SW480 (cell line): ENCODE measurements around the gene AGXT.

ENCODE experiments used
- DNase-seq: peaks from one replicate; pipeline ENCODE4 v3.0.0-alpha.2; 2016; ENCODE audit warnings: low spot score

The AGXT gene

DNA sequence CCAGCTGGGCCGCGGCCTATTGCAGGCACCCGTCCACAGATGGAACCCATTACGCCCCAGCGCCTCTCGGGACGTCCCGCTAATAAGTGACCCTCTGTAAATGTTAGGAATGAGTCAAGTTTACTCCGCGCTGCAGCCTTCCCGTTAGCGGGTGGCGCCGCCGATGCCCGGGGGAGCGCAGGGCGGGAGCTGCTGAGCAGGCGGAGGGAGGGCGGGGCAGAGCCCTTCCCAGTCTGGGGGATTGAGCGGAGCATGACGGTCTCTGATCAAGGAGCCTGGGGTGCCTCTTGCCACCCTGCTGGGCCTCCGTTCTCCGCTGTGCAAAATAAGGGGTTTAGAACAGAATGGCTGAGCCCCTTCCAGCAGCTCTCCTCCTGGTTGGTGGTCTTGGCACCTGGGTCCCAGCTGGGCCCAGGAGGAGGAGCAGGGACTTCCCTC is 48.0 kb downstream of the AGXT start:
- DNase-seq, result peak; percentile 38

DNA sequence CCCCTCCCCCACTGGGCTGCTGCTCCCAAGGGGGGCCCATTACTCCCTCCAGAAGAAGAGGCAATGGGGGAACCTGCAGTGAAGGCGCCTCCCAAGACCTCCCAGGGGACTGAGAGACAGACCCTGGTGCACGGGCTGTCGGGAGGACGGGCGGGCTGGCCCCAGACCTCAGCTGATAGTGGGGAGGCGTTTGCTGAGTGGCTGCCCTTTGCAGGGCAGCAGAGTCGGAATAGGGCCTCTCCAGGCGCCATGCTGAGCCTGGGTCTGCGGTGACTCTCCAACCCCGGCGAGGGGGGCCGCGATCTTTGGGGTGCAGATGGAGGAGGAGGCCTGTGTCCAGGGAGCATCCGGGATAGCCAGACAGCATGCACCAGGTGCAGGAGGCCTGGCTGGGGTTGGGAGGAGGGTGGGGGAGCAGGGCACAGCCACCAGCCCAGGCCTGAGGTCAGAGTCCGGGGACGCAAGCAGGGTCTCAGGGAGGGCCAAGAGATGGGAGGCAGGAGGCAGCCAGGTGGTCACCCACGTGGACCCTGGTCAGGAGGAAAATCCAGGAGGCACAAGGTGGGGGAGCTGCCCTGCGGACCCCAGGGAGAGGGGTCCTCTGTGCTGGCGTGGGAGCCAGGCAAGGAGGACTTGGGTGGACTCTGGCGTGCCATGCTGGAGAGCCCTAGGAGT is 48.5 kb downstream of the AGXT start:
- no peak for DNase-seq

DNA sequence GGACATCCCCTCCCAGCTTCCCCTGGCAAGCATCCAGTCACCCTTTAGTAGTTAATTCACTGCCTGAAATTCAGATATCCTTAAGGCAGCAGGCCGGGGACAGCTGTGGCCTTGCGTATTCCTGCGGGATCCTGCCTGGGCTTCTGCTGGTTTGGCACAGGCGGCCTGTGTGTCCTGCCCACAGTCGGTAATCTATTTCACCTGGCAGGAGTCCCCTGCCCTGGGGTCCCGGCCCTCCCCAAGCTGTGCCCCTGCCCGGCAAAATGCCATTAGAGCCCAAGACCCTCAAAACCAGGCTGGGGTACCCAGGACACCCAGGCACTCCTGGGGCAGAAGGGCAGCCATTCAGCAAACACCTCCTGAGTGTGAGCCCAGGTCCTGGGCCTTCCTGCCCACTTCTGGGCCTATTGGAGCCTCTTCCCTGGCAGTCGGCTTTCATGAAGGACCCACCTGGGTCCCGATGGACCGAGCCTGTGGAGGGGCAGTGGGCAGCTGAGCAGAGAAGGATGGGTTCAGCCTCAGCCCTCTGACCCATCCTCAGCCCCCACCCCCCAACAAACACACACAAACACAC is 49.1 kb downstream of the AGXT start:
- no peak for DNase-seq

DNA sequence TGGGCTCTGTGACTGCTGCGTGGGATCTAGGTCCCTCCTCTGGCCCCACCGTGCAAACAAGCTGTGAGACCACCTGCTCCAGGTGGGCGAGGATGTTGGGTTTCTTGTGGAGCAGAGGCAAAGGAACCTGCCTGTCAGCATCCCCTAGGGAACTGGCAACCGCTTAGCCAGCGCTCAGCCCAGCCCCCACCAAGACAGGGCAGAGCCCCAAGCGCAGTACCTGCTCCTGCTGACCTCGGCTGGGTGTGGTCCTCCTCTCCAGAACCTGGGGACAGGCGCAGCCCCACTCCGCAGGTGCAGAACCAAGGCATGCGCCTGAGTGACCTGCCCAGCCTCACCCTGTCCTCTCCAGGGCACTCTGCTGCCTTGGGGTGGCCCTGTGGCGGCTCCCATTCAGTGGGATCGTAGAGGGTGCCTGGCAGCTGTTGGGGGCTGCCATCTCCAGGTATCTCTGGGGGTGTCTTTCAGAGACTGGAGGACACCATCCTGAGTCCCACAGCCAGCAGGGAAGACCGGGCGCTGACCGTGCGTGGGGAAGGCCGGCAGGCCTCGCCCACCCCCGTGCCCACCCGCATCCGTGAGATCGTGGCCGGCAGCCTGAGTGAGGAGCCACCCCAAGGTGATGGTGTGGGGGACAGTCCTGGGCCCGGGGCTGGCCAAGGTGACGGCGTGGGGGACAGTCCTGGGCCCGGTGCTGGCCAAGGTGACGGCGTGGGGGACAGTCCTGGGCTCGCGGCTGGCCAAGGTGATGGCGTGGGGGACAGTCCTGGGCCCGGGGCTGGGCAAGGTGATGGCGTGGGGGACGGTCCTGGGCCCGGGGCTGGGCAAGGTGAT is 49.9 kb downstream of the AGXT start:
- DNase-seq, result no peak

DNA sequence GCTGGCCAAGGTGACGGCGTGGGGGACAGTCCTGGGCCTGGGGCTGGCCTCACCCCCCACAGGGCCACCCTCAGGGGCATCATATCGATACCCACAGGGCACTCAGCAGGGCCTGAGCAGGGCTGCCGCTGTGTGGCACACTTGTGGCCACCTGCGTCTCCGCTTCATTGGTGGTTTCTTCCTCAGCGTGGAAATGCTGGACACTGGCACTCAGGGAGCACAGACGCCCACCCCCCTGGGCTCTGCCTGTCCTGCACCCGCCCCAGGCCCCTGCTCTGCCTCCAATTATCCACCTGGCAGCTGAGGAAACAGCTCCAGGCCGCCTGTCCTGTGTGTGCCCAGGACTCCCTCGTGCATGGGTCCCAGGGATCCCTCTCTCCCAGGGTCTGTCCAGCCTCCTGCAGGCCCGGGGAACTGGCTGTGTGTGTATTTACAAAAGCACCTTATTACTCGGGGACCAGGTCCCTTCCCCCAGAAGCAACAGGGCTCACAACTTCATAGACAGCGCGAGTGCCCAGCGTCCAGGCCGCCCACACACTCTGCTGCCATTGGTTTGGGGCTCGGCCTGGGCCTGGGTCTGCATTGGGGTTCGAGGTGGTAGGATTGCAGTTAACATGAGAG is 50.6 kb downstream of the AGXT start:
- no peak for DNase-seq

DNA sequence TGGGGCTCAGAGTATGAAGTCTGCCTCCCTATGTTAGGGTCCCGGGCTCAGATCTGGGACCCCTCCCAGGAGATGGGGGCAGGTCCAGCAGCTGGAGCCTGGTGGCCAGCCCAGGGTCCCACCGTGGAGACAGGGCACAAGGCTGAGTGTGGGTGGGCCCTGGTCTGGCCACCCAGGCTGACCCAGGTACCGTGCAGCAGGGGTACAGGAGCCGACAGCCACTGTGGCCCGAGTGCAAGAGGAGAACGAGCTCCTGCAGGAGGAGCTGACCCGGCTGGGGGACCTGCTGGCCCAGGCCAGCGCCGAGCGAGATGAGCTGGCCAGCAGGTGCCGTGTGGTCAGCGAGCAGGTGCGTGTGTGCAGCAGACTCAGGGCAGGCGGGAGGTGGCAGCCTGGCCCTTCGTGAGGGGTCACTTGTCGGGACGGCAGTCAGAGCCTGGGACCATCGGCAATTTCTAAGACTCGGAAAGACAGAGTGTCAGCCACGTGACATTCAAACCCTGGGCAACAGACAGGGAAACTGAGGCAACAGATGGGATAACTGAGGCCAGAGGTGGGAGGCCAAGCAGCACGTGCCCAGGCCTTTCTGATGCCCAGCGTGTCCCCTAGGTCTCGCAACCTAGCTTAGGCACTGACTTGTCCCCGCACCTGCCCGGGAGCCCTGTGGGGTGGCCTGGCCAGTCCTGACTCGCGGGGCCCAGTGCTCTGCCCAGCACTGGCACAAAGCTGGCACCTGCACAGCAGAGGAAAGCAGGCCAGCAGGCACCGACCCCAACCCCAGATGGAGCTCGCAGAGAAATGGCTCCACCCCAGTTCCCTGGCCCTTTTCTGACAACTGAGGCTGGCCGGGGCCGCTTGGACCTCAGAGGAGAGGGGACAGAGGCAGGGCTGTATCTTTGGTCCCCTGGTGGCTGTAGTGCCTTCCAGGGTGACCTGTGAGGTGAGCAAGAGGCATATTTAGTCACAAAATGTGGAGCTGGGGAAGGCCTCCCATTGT is 51.5 kb downstream of the AGXT start:
- DNase-seq, result no peak

DNA sequence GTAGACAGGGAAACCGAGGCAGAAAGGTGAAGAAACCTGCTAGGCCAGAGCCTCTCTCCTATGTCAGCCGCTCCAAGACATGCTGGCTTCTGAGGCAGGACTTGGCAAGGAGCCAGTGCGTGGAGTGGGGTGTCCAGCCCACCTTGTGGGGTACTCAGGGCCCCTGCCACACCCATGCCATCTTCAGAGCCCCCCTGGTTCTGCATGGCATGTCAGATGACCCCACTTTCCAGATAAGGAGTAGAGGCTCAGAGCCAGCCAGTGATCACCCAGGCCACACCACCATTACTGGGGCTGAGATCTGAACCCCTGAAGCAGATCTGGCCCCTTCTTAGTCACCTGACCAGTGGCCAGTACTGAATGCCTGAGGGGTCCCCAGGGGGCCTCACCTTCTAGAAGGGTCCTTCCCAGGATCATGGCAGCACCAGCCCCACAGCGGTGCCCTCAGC is 52.2 kb downstream of the AGXT start:
- DNase-seq, result no peak

DNA sequence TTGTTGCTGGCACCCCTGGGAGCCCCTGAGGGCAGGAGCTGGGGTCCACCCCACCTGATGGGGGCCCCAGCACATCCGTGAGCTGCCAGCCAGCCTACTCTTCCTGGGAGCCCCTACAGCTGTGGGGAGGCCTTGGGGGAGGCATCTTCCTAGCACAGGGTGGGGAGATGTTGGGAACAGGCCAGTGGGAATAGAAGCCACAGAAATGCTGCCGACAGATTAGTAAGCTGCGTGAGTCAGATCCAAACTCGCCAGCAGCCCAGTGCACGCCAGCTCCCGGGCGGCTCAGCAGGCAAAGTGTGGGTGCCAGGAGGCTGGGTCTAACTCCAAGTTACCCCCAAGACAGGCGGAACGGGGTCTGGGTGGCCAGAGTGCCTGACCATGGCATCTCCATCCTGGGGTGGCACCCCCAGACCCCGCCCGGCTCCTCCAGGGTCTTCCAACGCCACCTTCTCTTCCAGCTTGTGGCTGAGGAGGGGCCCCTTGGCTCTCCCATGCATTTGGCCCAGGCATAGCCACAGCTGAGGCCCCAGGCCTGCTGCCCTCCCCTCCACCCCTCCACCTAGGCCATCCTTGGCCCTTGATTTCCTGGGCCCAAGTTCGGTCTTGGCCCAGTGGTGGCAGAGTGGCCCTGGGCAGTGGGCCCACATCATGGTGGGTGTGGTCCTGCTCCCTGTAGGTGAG is 52.8 kb downstream of the AGXT start:
- DNase-seq, result peak; percentile 64

DNA sequence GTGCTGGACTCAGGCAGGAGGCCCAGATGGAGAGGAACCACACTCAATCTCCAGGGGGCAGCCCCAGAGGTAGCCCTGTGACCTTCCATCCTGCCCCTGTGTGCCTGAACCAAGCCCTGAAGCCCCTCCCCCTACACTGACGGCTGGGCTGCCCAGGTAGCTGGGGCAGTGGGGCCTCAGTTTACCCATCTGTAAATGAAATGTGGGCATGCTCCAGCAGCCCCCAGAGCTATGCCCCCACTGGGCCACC is 53.3 kb downstream of the AGXT start:
- DNase-seq, result no peak

DNA sequence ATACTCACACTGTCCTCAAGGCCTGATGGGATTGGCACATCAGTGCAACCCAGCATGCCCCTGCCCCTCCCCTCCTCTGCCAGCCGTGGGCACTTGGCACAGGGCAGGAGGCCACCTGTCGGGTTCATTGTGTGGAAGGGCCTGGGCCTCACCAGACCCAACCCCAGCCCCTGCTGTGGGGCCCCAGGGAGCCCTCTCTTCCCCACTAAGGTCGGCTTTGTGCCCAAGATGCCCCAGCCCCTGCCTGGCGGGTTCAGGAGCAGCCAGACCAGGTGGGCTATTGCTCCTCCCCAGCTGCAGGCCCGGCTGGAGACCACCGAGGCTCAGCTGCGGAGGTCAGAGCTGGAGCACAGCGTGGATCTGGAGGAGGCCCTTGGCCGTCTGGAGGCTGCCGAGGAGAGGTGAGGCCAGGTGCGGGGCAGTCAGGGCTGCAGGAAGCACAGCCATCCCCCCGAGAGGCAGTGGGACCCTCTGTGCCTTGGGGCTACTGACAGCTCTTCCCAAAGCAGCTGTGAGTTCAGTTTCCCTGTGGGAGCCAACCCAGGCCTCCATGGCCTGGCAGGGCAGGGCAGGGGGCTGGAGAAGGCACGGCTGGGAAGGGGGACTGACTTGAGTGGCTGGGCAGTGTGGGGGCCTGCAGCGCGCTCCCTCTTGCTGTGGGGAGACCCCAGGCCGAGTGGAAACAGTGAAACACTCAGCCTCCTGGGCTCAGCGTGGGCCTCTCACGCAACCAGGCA is 53.8 kb downstream of the AGXT start:
- DNase-seq, result no peak

DNA sequence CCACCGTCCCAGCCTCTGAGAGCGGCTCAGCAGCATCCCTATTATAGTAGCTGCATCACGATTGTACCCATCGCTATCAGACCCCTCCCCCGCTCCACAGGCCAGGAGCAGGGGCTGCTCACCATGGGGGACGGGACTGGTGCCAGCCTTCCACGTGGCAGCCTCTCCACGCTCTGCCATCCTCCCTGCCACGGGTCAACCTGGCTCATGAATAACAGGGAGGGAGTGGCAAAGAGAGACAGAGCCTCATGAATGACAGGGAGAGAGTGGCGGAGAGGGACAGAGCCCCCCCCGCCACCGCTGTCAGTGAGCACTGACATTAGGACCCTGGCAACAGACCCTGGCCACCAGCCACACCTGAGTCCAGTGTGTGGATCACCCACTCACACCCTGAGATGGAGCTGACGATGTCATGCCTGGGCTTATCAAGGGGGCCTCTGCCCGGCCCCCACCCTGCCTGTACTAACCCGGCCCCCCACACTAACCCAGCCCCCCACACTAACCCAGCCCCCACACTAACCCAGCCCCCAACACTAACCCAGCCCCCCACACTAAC is 54.4 kb downstream of the AGXT start:
- no peak for DNase-seq

DNA sequence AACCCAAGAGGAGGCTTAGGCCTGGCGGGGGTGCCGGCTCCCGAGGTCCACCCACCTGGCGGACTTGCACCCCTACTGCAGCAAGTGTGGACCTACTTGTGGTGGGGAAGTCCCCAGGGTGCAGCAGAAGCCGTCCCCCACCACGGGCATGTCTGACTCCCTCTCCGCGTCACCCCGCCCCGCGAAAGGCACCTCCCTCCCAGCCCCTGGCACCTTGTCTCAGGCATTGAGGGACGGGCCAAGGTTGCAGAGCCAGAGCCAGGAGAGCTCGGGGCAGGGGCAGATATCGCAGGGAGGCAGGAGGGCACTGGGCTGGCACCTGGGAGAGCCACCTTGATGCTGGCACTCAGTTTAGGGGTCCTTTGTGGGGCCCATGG is 56.6 kb downstream of the AGXT start:
- no peak for DNase-seq

DNA sequence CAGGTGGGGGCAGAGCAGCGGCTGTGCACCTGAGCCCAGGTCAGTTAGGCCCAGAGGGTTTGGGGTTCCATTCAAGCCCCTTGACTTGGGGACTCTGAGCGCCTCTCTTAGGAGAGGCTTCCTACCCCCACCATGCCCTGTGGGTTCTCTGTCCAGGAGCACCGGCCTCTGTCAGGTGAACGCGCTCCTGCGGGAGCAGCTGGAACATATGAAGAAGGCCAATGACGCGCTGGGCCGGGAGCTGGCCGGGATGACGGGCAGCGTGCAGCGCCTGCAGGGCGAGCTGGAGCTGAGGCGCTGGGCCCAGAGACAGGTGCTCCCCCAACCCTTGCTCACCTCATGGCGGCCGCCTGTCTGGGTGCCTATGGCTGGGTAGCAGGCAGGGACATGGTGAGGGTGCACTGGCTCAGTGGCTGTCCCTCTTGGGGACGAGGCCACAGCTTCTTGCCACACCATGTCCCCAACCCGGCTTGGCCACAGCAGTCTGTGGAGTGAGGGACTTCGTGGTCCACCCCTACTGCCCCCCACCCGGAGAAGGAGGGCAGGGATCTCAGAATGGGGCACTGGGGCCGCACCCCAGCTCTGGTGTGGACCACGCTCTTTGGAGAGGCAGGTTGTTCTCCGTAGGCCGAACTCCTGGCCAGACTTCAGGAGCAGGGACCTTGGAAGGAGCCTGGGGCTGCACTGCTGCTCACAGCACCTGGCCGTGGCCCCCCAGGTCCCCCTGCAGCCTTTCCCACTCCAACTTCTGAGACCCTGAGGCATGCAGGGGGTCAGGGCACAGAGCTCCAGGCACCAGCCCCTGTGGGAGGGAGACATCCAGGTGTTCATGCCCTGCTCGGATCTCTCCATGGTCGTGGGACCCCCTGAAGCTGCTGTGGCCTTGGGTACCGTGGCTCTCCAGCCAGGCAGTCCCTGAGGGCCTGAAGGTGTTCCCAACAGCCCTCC is 57.2 kb downstream of the AGXT start:
- no peak for DNase-seq

DNA sequence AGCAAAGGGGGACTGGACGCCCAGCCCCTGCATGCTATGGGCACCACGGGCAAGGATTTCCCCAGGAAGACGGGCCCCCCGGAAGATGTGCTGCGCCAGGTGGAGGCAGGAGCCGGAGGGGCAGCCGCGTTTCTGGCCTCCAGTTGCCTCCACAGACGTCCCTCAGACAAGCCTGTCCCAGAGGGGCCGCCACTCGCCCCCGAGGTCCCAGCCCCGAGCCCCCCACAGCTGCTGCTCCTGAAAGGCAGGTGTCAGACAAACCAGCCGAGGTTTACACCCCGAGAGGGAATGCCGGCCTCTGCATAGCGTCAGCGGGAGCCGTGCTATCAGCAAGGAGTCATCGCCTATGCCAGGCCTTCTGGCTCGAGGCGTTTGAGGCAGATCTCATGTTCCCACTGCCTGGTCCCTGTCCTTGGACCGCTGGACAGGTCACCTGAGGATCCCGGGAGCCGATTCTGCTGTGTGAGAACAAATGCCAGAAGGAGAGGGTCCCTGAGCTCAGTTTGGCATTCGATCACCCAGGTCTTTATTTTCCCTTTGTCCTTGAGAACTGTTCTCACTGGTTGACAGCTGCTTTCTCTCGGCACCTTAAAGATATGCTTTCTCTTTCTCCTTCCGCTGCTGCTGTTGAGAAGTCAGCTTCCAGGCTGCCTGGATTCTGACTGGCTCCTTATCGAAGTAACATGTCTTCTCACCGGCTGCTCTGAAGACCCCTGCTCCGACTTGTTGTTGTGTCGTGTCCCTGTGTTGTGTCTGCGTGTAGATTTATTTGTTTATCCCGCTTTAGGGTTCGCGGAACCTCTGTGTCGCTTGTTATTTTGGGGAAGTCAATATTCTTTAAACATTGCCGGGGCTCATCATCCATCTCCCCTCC is 58.1 kb downstream of the AGXT start:
- no peak for DNase-seq

DNA sequence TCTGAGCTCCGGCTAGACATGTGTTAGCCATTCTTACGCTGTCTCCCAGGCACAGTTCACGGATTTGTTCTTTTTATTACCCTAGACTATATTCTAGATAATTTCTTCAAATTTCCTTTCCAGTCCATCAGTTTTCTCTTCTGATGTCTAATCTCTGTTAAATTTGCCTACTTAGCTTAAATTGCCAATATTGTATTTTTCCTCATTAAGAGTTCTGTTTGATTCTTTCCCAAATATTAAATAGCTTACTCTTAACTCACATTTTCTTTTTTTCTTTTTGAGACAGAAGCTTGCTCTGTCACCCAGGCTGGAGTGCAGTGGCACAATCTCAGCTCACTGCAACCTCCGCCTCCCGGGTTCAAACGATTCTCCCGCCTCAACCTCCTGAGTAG is 58.8 kb downstream of the AGXT start:
- DNase-seq, result no peak

DNA sequence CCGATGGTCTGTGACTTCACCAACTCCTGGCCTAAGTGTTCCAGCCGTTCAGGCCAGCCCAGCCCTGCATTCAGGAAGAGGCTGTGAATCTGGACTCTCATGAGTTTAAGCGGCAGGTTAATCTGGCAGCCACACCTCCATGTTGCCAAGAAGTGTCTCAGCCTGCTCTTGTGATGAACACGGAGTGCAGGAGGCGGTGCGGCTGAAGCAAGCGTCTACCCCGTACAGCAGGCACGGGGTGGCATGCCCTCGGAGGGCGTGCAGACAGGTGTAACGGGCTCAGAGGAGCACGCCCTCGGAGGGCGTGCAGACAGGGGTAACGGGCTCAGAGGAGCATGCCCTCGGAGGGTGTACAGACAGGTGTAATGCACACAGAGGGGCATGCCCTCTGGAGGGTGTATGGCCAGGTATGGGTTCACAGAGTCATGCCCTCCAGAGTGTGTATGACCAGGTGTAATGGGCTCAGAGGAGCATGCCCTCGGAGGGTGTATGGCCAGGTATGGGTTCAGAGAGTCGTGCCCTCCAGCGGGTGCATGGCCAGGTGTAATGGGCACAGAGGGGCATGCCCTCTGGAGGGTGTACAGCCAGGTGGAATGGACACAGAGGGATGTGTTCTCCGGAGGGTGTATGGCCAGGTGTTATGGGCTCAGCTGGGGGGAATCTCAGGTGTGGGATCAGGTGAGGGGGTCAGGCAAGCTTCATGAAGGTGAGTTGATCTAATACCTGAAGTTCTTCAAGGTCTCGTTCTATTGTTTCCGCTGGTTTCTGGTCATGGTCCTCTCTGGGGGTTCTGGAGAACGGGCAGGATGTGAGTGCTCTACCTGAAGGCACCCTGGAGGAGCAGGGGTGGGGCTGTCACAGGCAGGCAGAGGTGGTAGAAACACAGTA is 60.1 kb downstream of the AGXT start:
- no peak for DNase-seq
